Skeletal muscle tissue (tissue), 5 donors: ENCODE results near the gene METTL2A. TPM values are rescaled to one million over a fixed set of nuclear protein-coding genes. Genes with fewer than 3 reads are reported as not detected.
"Not testable (repeated sequence)": the region's sequence is repeated elsewhere in the genome, so short reads cannot be mapped to it uniquely, and the experiment has no call there.

Source experiments
- H3K27ac ChIP-seq: one replicate; pipeline ENCODE4 v1.7.0; 2013; ENCODE audit warnings: mild to moderate bottlenecking, low read depth, low read length, inconsistent platforms
- H3K27me3 ChIP-seq, 3 donors: one replicate each; pipeline ENCODE4 v1.7.0; 2013; ENCODE audit warnings: low read length in 3 of 3; ENCODE audit not compliant: control insufficient read depth in 3 of 3, insufficient read depth in 3 of 3
- H3K36me3 ChIP-seq, 3 donors: one replicate each; pipeline ENCODE4 v1.7.0; 2013; ENCODE audit warnings: low read length in 3 of 3; ENCODE audit not compliant: control insufficient read depth in 3 of 3, insufficient read depth in 3 of 3
- H3K4me1 ChIP-seq, 3 donors: one replicate each; pipeline ENCODE4 v1.7.0; 2013; ENCODE audit warnings: low read length in 3 of 3, mild to moderate bottlenecking in 3 of 3; ENCODE audit not compliant: control insufficient read depth in 3 of 3, insufficient read depth in 3 of 3
- H3K4me3 ChIP-seq, 3 donors: one replicate each; pipeline ENCODE4 v1.7.0; 2013; ENCODE audit warnings: low read length in 3 of 3
- H3K9ac ChIP-seq, 3 donors: one replicate each; pipeline ENCODE4 v1.7.0; 2013; ENCODE audit warnings: low read length in 3 of 3, mild to moderate bottlenecking in 3 of 3, moderate library complexity in 2 of 3, low read depth in 1 of 3
- H3K9me3 ChIP-seq, 3 donors: one replicate each; pipeline ENCODE4 v1.7.0; 2013; ENCODE audit warnings: low read length in 3 of 3; ENCODE audit not compliant: control insufficient read depth in 3 of 3
- small RNA-seq: library from RNA; depleted of rRNA; stranded (forward); fragments of <200 nt; gene quantifications from one replicate; pipeline ENCODE3, GENCODE V24; 2014
- total RNA-seq: library from RNA; depleted of rRNA; stranded (reverse); fragments of >200 nt; gene quantifications from one replicate; pipeline ENCODE4 v1.2.3, GENCODE V29; 2014
- donor health status: Osteomylitis.

The METTL2A gene
- total RNA-seq, 1 donor from 2014 or later = 18.3 TPM

GRCh38 chr17:62490990-62491389 is 67.3 kb downstream of the METTL2A start:
- not testable (repeated sequence) for H3K27ac ChIP-seq, H3K27me3 ChIP-seq, H3K9me3 ChIP-seq, H3K4me3 ChIP-seq, H3K4me1 ChIP-seq, H3K9ac ChIP-seq, H3K36me3 ChIP-seq

DNA sequence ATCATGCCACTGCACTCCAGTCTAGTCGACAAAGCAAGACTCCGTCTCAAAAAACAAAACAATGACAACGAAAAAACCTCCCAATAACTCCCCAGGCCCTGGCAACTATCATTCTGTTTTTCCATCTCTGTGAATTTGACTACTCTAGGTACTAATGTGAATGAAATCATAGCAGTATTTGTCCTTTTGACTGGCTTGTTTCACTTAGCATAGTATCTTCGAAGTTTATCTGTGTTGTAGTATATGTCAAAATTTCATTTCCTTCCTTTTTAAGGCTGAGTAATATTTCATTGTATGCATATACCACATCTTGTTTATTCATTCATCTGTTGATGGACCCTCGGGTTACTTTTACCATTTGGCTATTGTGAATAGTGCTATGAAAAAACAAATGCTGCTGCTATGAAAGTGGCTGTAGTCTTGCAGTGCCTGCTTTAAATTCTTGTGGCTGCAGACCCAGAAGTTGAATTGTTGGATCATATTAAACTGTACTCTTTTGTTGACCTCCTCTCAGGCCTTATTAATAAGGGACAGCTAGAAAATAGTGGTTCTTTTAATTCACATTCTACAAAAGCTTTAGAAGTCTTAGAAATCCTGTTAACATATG is 69.5 kb downstream of the METTL2A start:
- H3K9ac ChIP-seq, H3K27me3 ChIP-seq, H3K9me3 ChIP-seq, H3K27ac ChIP-seq, H3K4me1 ChIP-seq, H3K36me3 ChIP-seq, H3K4me3 ChIP-seq: not testable (repeated sequence)

DNA sequence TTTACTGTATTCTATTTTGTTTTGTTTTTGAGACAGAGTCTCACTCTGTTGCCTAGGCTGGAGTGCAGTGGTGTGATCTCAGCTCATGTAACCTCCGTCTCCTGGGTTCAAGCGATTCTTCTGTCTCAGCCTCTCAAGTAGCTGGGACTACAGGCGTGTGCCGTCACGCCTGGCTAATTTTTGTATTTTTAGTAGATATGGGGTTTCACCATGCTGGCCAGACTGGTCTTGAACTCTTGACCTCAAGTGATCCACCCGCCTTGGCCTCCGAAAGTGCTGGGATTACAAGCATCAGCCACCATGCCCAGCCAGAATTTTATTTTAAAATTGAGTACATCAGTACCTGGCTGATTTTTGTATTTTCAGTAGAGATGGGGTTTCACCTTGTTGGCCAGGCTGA is 70.4 kb downstream of the METTL2A start:
- H3K27me3 ChIP-seq, H3K9ac ChIP-seq, H3K4me1 ChIP-seq, H3K4me3 ChIP-seq, H3K27ac ChIP-seq, H3K36me3 ChIP-seq, H3K9me3 ChIP-seq: not testable (repeated sequence)

DNA sequence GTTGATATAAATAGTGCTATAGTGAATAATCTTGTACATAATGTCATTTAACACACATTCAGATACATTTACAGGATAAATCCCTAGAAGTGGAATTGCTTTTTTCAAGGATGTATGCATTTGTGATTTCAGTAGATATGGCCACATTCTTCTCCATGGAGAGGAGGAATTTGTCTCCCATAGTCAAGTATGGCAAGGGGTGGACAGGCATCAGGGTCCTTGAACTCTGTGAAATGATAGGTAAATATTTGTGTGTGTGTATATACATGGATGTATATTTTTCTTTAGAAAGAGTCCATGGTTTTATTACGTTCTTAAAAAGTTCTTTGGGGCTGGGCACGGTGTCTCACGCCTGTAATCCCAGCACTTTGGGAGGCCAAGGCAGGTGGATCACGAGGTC is 72.6 kb downstream of the METTL2A start:
- H3K36me3 ChIP-seq, H3K4me1 ChIP-seq, H3K27me3 ChIP-seq, H3K9me3 ChIP-seq, H3K9ac ChIP-seq, H3K27ac ChIP-seq, H3K4me3 ChIP-seq: not testable (repeated sequence)

DNA sequence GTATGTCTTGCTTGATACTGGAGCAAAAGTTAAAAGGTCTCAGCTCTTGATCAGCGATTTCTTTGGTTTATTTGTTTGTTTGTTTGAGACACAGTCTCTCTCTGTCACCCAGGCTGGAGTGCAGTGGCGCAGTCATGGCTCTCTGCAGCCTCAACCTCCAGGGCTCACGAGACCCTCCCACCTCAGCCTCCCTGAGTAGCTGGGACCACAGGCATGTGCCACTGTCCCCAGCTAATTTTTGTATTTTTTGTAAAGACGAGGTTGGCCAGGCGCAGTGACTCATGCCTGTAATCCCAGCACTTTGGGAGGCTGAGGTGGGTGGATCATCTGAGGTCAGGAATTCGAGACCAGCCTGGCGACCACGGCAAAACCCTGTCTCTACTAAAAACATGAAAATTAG is 75.1 kb downstream of the METTL2A start:
- H3K4me3 ChIP-seq = not testable (repeated sequence)

More for the DNA sequence above, 75.1 kb downstream of the METTL2A start:
- not testable (repeated sequence) for H3K36me3 ChIP-seq, H3K9ac ChIP-seq, H3K9me3 ChIP-seq, H3K27me3 ChIP-seq, H3K4me1 ChIP-seq, H3K27ac ChIP-seq

Small RNA genes within 50 kb of the gene (small RNA-seq; reads per million reads assigned to genes)
- gene RNU7-52P = not detected

Other genes starting within 250 kb of the METTL2A start
- gene EFCAB3, start 43.3 kb upstream of the METTL2A start, total RNA-seq = not detected
- gene TLK2, start 54.9 kb downstream of the METTL2A start, total RNA-seq = 47.0 TPM
- 175 TPM for gene MRC2, start 203.8 kb downstream of the METTL2A start, total RNA-seq